Chondrocyte (in vitro differentiated cells): Measurements from ENCODE around the gene FEM1B. TPM values are rescaled to one million over a fixed set of nuclear protein-coding genes. Genes with fewer than 3 reads are reported as not detected.

Experiments
- DNase-seq: peaks from one replicate; pipeline ENCODE4 v3.0.0; 2021; ENCODE audit warnings: mixed read lengths, low spot score
- H3K27ac Mint-ChIP-seq: one replicate; pipeline ENCODE4 v1.8.0; 2021; ENCODE audit warnings: mild to moderate bottlenecking, moderate library complexity, mixed read lengths; ENCODE audit not compliant: unreplicated experiment
- H3K27me3 Mint-ChIP-seq: 2 replicates; pipeline ENCODE4 v1.8.0; 2021; ENCODE audit warnings: low read depth, mixed read lengths
- H3K36me3 Mint-ChIP-seq: 2 replicates; pipeline ENCODE4 v1.8.0; 2021; ENCODE audit warnings: low read depth, mixed read lengths
- H3K4me1 Mint-ChIP-seq: 2 replicates; pipeline ENCODE4 v1.8.0; 2021; ENCODE audit warnings: low read depth, mild to moderate bottlenecking, mixed read lengths
- H3K4me3 Mint-ChIP-seq: one replicate; pipeline ENCODE4 v1.8.0; 2021; ENCODE audit warnings: mild to moderate bottlenecking, moderate library complexity, mixed read lengths; ENCODE audit not compliant: unreplicated experiment
- H3K9me3 Mint-ChIP-seq: 2 replicates; pipeline ENCODE4 v1.8.0; 2021; ENCODE audit warnings: low read depth, mixed read lengths
- total RNA-seq: library from RNA; stranded (reverse); gene quantifications from 3 replicates; pipeline ENCODE4 v1.2.1, GENCODE V29; 2021
- TF ChIP-seq, protein P1 (sequence below): fragments of 200-600 bp; sonication (generic); IDR thresholded peaks from 2 replicates; pipeline ENCODE4 v1.5.0; 2021; ENCODE audit warnings: antibody characterized with exemption, mild to moderate bottlenecking, moderate library complexity

The FEM1B gene
- total RNA-seq, 1 donor from 2014 or later = 52.7 TPM

GRCh38 chr15:68268405-68268804 is 9.1 kb upstream of the FEM1B start:
- H3K9me3 Mint-ChIP-seq = no peaks in the 10 kb centered on the region
- no peak overlapping the region for H3K4me3 Mint-ChIP-seq
- peaks cover 37% of the 10 kb centered on the region for H3K4me1 Mint-ChIP-seq
- TF ChIP-seq, protein P1, sequence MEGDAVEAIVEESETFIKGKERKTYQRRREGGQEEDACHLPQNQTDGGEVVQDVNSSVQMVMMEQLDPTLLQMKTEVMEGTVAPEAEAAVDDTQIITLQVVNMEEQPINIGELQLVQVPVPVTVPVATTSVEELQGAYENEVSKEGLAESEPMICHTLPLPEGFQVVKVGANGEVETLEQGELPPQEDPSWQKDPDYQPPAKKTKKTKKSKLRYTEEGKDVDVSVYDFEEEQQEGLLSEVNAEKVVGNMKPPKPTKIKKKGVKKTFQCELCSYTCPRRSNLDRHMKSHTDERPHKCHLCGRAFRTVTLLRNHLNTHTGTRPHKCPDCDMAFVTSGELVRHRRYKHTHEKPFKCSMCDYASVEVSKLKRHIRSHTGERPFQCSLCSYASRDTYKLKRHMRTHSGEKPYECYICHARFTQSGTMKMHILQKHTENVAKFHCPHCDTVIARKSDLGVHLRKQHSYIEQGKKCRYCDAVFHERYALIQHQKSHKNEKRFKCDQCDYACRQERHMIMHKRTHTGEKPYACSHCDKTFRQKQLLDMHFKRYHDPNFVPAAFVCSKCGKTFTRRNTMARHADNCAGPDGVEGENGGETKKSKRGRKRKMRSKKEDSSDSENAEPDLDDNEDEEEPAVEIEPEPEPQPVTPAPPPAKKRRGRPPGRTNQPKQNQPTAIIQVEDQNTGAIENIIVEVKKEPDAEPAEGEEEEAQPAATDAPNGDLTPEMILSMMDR = no peak
- peaks cover 2% of the 10 kb centered on the region for H3K27me3 Mint-ChIP-seq
- H3K27ac Mint-ChIP-seq = peak overlapping the region; percentile 53
- no peak for DNase-seq
- H3K36me3 Mint-ChIP-seq = no peaks in the 10 kb centered on the region

GRCh38 chr15:68271854-68272471 is 5.6 kb upstream of the FEM1B start:
- Mint-ChIP-seq H3K9me3 (no peaks in the 10 kb centered on the region), H3K36me3 (no peaks in the 10 kb centered on the region), H3K4me3 (peak overlapping the region; percentile 44), H3K27me3 (no peaks in the 10 kb centered on the region), H3K27ac (peak overlapping the region; percentile 97), H3K4me1 (peaks cover 55% of the 10 kb centered on the region)
- TF ChIP-seq, protein P1 = no peak
- DNase-seq = no peak

DNA sequence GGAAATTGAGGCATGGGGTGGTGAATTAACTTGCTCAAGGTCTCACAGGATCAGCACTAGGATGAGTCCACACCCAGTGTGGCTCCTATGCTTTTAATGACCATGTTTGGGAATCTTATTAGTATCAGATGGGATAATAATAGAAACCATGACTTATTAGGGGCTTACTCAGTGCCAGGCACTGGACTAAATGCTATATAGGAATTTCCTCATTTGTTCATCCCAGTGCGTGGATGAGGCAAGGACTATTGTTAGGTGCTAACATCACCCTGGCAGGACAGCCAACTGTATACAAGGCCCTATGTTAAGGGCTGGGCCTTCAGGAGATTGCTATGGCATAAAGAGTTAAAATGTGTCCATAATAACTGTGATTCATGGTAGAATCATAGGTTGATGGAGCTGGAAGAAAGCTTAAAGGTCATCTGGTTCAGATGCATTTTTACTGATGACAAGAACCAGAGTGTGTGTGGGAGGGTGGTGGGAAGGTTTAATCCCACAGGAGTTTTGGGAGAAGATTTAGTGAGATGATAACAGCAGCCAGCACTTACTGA is 4.7 kb upstream of the FEM1B start:
- no peak overlapping the region for H3K4me3 Mint-ChIP-seq
- H3K9me3 Mint-ChIP-seq = no peaks in the 10 kb centered on the region
- no peaks in the 10 kb centered on the region for H3K36me3 Mint-ChIP-seq
- no peak for DNase-seq
- H3K4me1 Mint-ChIP-seq = peaks cover 58% of the 10 kb centered on the region
- no peaks in the 10 kb centered on the region for H3K27me3 Mint-ChIP-seq
- H3K27ac Mint-ChIP-seq = peak overlapping the region; percentile 97
- TF ChIP-seq, protein P1 = no peak

DNA sequence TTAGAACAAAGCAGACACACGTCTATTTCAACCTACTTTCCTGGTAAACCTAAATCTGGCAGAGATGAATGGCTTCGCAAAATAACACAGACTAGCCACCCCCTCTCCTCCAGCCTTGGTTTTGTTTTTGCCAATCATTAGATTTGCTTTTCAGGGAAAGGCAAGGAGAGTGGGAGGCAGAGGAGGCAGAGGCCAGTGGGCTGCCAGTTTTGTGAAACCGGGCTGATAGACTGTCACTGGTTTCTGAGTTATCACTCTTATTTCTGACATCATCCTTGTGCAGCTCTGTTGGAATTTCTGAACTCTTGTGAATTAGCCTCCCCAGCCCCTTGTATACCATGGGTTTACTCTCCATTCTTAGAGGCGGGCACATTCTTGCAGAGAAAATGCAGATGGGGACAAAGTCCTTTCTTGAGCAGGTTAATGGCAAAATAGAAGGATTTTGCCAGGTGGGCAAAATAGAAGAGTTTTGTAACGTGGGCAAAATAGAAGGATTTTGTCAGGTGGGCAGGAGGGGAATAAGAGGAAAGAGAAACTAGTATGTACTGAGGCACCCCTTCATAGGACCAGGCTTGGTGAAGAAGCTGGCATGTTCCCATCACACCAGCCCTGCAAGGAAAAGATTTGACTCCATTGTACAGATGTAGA is 3.2 kb upstream of the FEM1B start:
- Mint-ChIP-seq H3K9me3 (no peaks in the 10 kb centered on the region), H3K27ac (no peak overlapping the region), H3K4me1 (peaks cover 53% of the 10 kb centered on the region), H3K36me3 (peaks cover 2% of the 10 kb centered on the region), H3K4me3 (no peak overlapping the region), H3K27me3 (no peaks in the 10 kb centered on the region)
- TF ChIP-seq, protein P1 = no peak
- DNase-seq = no peak

DNA sequence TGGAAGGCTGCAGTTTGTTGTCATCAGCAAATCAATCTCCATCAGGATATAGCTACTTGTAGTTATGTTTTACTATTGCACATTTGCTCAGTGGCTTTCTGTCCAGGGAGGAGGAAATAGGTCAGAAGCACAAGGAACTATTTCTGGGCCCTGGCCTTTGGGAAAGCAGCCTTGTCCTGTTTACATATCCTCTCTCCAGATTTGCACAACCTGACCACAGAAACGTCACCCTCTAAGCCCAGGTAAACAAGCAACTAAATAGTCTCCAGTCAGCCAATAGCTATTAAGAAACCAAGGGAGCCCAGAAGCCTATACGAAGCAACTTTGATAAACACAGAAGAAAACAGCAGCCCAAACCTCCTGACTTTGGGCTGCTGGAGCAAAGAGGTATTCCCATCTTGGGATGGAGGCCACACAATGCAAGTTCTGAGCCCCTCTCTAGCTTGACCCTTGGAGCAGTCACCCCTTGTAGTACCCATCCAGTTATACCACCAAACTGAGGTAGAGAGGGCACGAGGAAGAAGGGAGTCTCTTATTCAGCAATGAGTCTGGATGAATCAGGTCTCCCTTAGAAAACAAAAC is 2.3 kb upstream of the FEM1B start:
- no peak overlapping the region for H3K4me3 Mint-ChIP-seq
- no peak for DNase-seq
- peaks cover 61% of the 10 kb centered on the region for H3K4me1 Mint-ChIP-seq
- TF ChIP-seq, protein P1 = no peak
- H3K9me3 Mint-ChIP-seq = no peaks in the 10 kb centered on the region
- H3K36me3 Mint-ChIP-seq = peaks cover 3% of the 10 kb centered on the region
- H3K27ac Mint-ChIP-seq = no peak overlapping the region
- H3K27me3 Mint-ChIP-seq = no peaks in the 10 kb centered on the region
